ENCODE results near the gene CAMK2B.

CAMK2B gene

GRCh38 chr7:44324204-44324480, 1.3 kb downstream of the CAMK2B start:
- Histone ChIP-seq H3F3A (ENCODE audit: insufficient read depth) (no peaks in the 10 kb centered on the region), H3K79me2 (ENCODE audit: insufficient read depth, low read length) (no peaks in the 10 kb centered on the region), H3K27ac (ENCODE audit: low read depth, low read length) (no peak overlapping the region), H3K4me2 (ENCODE audit: low read depth, low read length, poor library complexity, severe bottlenecking) (no peak overlapping the region), H2AFZ (ENCODE audit: low read depth, low read length, severe bottlenecking) (no peak overlapping the region), H3K9me2 (replicated peaks; ENCODE audit: insufficient read depth, low read length) (no peaks in the 10 kb centered on the region), H3K9ac (ENCODE audit: low read length) (no peak overlapping the region), H3K9me3 (ENCODE audit: insufficient read depth, low read length) (no peaks in the 10 kb centered on the region), H4K20me1 (ENCODE audit: low read depth, low read length) (no peaks in the 10 kb centered on the region), H3K4me3 (ENCODE audit: insufficient read depth, low read length, poor library complexity, severe bottlenecking) (no peak overlapping the region), H3K36me3 (ENCODE audit: low read length) (no peaks in the 10 kb centered on the region), H3K27me3 (ENCODE audit: low read length) (no peaks in the 10 kb centered on the region)
- TF ChIP-seq EZH2phosphoT487 (conservative IDR thresholded peaks at IDR 0.05; ENCODE audit: low read length) (no peak), CTCF (IDR thresholded peaks at IDR 0.05; ENCODE audit: insufficient read depth, low read length, poor library complexity, severe bottlenecking) (no peak)

GRCh38 chr7:44323381-44324203, 1.8 kb downstream of the CAMK2B start:
- no peaks in the 10 kb centered on the region for H3K9me2 ChIP-seq (replicated peaks; ENCODE audit: insufficient read depth, low read length)
- H3K27ac ChIP-seq (ENCODE audit: low read depth, low read length), result no peak overlapping the region
- H3K9me3 ChIP-seq (ENCODE audit: insufficient read depth, low read length), result no peaks in the 10 kb centered on the region
- H3K4me2 ChIP-seq (ENCODE audit: low read depth, low read length, poor library complexity, severe bottlenecking), result no peak overlapping the region
- H3K36me3 ChIP-seq (ENCODE audit: low read length), result no peaks in the 10 kb centered on the region
- H4K20me1 ChIP-seq (ENCODE audit: low read depth, low read length), result no peaks in the 10 kb centered on the region
- H3K27me3 ChIP-seq (ENCODE audit: low read length), result no peaks in the 10 kb centered on the region
- no peak overlapping the region for H2AFZ ChIP-seq (ENCODE audit: low read depth, low read length, severe bottlenecking)
- TF ChIP-seq CTCF (IDR thresholded peaks at IDR 0.05; ENCODE audit: insufficient read depth, low read length, poor library complexity, severe bottlenecking) (no peak), EZH2phosphoT487 (conservative IDR thresholded peaks at IDR 0.05; ENCODE audit: low read length) (no peak)
- no peak overlapping the region for H3K4me3 ChIP-seq (ENCODE audit: insufficient read depth, low read length, poor library complexity, severe bottlenecking)
- H3F3A ChIP-seq (ENCODE audit: insufficient read depth), result no peaks in the 10 kb centered on the region
- no peak overlapping the region for H3K9ac ChIP-seq (ENCODE audit: low read length)
- H3K79me2 ChIP-seq (ENCODE audit: insufficient read depth, low read length), result no peaks in the 10 kb centered on the region

- H3K27me3 ChIP-seq (ENCODE audit: low read length), result no peaks in the 10 kb centered on the region
- H2AFZ ChIP-seq (ENCODE audit: low read depth, low read length, severe bottlenecking), result no peak overlapping the region
- no peak overlapping the region for H3K4me2 ChIP-seq (ENCODE audit: low read depth, low read length, poor library complexity, severe bottlenecking)
- H3F3A ChIP-seq (ENCODE audit: insufficient read depth), result no peaks in the 10 kb centered on the region
- no peaks in the 10 kb centered on the region for H3K9me3 ChIP-seq (ENCODE audit: insufficient read depth, low read length)
- H3K9me2 ChIP-seq (replicated peaks; ENCODE audit: insufficient read depth, low read length), result no peaks in the 10 kb centered on the region
- H3K79me2 ChIP-seq (ENCODE audit: insufficient read depth, low read length), result no peaks in the 10 kb centered on the region
- H3K27ac ChIP-seq (ENCODE audit: low read depth, low read length), result no peak overlapping the region
- TF ChIP-seq EZH2phosphoT487 (conservative IDR thresholded peaks at IDR 0.05; ENCODE audit: low read length) (no peak), CTCF (IDR thresholded peaks at IDR 0.05; ENCODE audit: insufficient read depth, low read length, poor library complexity, severe bottlenecking) (no peak)
- H3K9ac ChIP-seq (ENCODE audit: low read length), result no peak overlapping the region
- no peak overlapping the region for H3K4me3 ChIP-seq (ENCODE audit: insufficient read depth, low read length, poor library complexity, severe bottlenecking)
- no peaks in the 10 kb centered on the region for H4K20me1 ChIP-seq (ENCODE audit: low read depth, low read length)
- H3K36me3 ChIP-seq (ENCODE audit: low read length), result no peaks in the 10 kb centered on the region
Observed at GRCh38 chr7:44322631-44323363, 2.6 kb downstream of the CAMK2B start.
